ENCODE results near the gene SGTB.
"Not testable (repeated sequence)": the region's sequence is repeated elsewhere in the genome, so short reads cannot be mapped to it uniquely, and the experiment has no call there.

DNA sequence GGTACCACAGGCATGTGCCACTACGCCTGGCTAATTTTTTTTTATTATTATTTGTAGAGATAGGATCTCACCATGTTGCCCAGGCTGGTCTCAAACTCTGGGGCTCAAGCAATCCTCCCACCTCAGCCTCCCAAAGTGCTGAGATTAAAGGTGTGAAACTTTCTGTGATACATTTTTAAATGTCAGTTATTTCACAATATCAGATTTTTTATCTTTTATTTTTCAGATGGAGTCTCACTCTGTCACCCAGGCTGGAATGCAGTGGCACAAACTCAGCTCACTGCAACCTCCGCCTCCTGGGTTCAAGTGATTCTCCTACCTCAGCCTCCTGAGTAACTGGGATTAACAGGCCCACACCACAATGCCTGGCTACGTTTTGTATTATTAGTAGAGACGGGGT, 99.9 kb downstream of the SGTB start:
- TF ChIP-seq, protein P1, sequence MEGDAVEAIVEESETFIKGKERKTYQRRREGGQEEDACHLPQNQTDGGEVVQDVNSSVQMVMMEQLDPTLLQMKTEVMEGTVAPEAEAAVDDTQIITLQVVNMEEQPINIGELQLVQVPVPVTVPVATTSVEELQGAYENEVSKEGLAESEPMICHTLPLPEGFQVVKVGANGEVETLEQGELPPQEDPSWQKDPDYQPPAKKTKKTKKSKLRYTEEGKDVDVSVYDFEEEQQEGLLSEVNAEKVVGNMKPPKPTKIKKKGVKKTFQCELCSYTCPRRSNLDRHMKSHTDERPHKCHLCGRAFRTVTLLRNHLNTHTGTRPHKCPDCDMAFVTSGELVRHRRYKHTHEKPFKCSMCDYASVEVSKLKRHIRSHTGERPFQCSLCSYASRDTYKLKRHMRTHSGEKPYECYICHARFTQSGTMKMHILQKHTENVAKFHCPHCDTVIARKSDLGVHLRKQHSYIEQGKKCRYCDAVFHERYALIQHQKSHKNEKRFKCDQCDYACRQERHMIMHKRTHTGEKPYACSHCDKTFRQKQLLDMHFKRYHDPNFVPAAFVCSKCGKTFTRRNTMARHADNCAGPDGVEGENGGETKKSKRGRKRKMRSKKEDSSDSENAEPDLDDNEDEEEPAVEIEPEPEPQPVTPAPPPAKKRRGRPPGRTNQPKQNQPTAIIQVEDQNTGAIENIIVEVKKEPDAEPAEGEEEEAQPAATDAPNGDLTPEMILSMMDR (IDR thresholded peaks at IDR 0.05): not testable (repeated sequence)
- TF ChIP-seq POLR2A (IDR thresholded peaks at IDR 0.05): not testable (repeated sequence)

Measured in right lobe of liver (tissue), 4 donors.